HG03520 (cell line): ENCODE results near the gene ALG2.

ENCODE experiments used
- ATAC-seq: cut with Tn5 transposase; IDR thresholded peaks from one replicate; pipeline ENCODE4 v1.9.1; 2021; ENCODE audit warnings: mild to moderate bottlenecking, moderate library complexity; ENCODE audit not compliant: unreplicated experiment

Gene ALG2

GRCh38 chr9:99176527-99177013 lies 45.2 kb downstream of the ALG2 start:
- ATAC-seq, result no peak

DNA sequence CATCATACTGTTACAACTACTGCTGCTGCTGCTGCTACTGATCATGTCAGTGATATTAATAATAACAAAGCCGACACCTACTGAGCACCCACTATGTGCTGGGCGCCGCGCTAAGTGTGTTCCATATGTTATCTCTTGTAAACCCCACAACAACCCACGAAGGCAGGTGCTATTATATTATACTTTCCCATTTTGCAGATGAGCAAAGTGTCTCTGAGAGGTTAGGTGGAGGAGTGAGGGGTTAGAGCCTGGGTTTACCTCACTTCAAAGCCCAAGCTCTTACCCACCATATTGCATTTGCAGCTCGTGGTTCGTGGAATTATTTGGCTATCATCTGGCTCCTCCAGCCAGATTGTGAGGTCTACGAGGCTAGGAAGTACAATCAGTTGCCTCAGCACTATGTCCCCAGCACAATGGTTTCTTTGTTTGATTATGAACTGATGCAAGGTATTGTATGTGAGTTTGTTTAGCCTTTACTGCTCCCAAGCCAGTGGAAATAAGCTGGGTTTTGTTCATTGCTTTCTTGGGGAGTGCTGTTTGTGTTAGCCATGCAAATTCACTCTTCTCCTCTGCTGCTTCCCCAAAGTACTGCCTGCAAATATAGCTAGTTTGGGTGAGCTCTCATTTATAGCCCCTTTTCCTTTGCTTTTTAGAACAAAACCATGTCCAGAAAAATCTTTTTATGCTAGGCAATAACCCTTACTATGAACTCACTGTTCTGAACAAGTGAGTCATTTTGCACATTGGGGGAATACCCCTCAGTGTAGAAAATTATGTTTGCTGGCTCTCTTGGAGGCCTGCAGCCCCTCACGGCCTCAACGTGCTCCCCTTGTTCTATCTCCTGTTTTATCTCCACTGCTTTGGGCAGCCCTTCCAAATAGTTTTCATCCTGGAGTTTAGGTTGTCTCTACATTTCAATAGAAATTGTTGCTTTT lies 47.9 kb downstream of the ALG2 start:
- peak; percentile 55 for ATAC-seq

GRCh38 chr9:99172124-99173091 lies 49.3 kb downstream of the ALG2 start:
- ATAC-seq, result no peak

DNA sequence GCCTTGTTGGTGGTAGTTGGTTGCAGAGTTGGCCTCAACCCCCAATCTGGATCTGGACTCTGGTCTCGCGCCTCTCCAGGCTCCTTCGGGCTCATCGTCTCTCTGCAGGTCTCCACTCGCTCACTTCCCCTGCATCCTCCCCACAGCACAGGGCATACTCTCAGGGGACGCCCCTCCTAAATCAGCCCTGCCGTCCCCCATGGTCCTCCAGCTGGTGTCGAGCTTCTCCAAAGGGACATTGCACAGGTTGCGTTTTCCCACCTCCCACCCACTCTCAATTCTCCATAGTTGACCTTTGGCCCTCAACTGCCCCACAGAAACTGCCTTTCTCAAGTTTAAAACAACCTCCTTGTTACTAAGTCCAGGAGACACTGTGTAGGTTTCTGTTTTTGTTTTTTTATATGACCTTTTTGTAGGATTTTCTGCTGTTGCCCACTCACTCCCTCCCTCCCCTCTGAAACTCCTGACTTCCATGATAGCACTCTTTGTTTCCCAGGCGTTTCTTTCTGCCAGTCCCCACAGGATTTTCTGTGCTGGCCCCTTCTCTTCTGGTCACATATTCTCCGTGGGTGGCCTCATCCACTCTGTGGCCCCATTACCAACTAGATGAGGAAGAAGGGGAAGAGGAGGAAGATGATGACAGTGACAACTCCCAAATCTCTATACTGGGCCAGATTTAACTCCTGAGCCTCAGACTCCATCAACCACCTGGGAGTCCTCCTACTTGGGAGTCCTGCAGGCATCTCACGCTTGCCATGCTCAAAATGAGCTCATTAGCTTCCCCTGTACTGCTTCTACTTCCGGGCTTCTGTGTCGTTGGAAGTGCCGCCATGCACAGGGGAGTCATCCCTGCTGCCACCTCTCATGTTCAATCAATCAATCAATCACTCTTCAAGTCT lies 50.3 kb downstream of the ALG2 start:
- no peak for ATAC-seq

- ATAC-seq, result no peak
Measured at GRCh38 chr9:99169982-99170761, 51.6 kb downstream of the ALG2 start.

DNA sequence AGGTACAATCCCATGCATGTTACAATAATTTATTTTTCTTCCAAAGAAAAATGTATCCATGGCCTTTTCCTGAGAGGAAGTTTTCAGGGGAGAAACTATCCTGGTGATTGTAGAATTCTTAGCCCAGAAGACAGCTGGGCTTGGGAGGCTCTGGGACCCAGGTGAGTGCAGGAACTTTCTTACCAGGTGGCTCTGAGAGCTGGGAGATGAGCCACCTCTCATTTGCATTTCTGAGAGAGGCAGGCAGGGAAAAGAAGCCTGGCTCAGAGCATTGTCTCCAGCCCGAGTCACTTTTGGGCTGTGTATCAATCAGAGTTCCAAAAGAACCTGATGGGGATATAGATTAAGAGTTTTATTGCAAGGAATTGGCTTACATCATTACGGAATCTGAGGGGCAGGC lies 52.7 kb downstream of the ALG2 start:
- no peak for ATAC-seq

DNA sequence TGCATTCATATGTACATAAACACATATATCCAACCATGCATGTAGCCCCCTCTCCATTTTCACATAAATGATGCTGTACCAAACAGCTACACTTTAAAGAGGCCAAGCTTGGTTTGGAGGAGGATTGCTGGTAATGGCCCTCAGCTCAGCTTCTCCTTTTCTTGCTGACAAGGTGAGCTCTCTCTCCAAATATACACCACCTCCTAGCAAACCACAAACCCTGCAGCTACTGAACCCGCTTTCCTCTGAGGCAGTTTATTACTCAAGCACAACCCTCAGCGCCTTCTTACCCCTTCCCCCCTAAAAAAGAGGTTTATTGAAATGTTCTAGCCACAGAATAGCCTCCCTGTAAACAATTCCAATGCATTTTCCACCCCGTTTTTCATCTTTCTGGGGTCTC lies 54.0 kb downstream of the ALG2 start:
- no peak for ATAC-seq

- ATAC-seq, result no peak
Measured at GRCh38 chr9:99167119-99167518, 54.6 kb downstream of the ALG2 start.
